ENCODE results near the gene PDZRN4. TPM values are rescaled to one million over a fixed set of nuclear protein-coding genes. Genes with fewer than 3 reads are reported as not detected.

PDZRN4 gene
- total and polyA plus RNA-seq, 2 experiments from 2014 or later, result 0.90 TPM; not detected in 1

- H3K4me1 Mint-ChIP-seq, result peaks cover 8% of the 10 kb centered on the region
- H3K4me3 ChIP-seq, result no peak overlapping the region
- no peak overlapping the region for H3K27ac ChIP-seq (ENCODE audit: low read depth)
- H3K4me2 ChIP-seq, result no peak overlapping the region
- DNase-seq (ENCODE audit: low spot score) (no peak), ATAC-seq (no peak)
- no peaks in the 10 kb centered on the region for H3K36me3 Mint-ChIP-seq (ENCODE audit: low read depth)
- H3K79me2 ChIP-seq (replicated peaks; ENCODE audit: insufficient read depth), result no peaks in the 10 kb centered on the region
- H2AFZ ChIP-seq, result 0 out of 2 replicates have a peak overlapping the region, but pooled peaks have one; percentile 16
- H3K4me1 ChIP-seq (ENCODE audit: insufficient read depth), result 0 out of 2 replicates have a peak, but pooled peaks cover 3% of the 10 kb centered on the region
- no peaks in the 10 kb centered on the region for H3F3A ChIP-seq (replicated peaks; ENCODE audit: low read depth)
- no peaks in the 10 kb centered on the region for H3K27me3 ChIP-seq (ENCODE audit: insufficient read depth)
- peaks cover 6% of the 10 kb centered on the region; the same call in 1 of the 2 replicates for H3K9me2 ChIP-seq (ENCODE audit: insufficient read depth)
- no peaks in the 10 kb centered on the region for H3K9me3 Mint-ChIP-seq
- no peaks in the 10 kb centered on the region for H3K27me3 Mint-ChIP-seq (ENCODE audit: insufficient read depth, low read depth, poor library complexity)
- H3K4me3 Mint-ChIP-seq, result no peak overlapping the region
- no peak overlapping the region for H3K27ac Mint-ChIP-seq
- no peak for TF ChIP-seq CTCF (conservative IDR thresholded peaks at IDR 0.05; ENCODE audit: low read depth in 2 of 2)
- no peak for TF ChIP-seq ZNF114 (CRISPR knock-in tag; IDR thresholded peaks at IDR 0.05)
- no peak for TF ChIP-seq EZH2phosphoT487 (IDR thresholded peaks at IDR 0.05; ENCODE audit: unreplicated experiment)
- no peak for TF ChIP-seq STAT1 (IDR thresholded peaks at IDR 0.05; ENCODE audit: unreplicated experiment)
- no peak for TF ChIP-seq NANOG (IDR thresholded peaks at IDR 0.05; ENCODE audit: borderline replicate concordance)
- TF ChIP-seq POLR2AphosphoS5 (IDR thresholded peaks at IDR 0.05; ENCODE audit: low read depth), result no peak
- TF ChIP-seq CREB1 (CRISPR knock-in tag; IDR thresholded peaks at IDR 0.05; ENCODE audit: low read depth), result no peak
- TF ChIP-seq REST (IDR thresholded peaks at IDR 0.05; ENCODE audit: unreplicated experiment), result no peak
- no peak for TF ChIP-seq ZNF331 (CRISPR knock-in tag; IDR thresholded peaks at IDR 0.05; ENCODE audit: low read depth)
- TF ChIP-seq ETS1 (IDR thresholded peaks at IDR 0.05), result no peak
- TF ChIP-seq EZH2 (IDR thresholded peaks at IDR 0.05; ENCODE audit: low read depth, unreplicated experiment), result no peak
- TF ChIP-seq JUNB (IDR thresholded peaks at IDR 0.05; ENCODE audit: unreplicated experiment), result no peak
- H4K20me1 ChIP-seq (replicated peaks; ENCODE audit: insufficient read depth), result no peaks in the 10 kb centered on the region
- no peaks in the 10 kb centered on the region for H3K36me3 ChIP-seq (ENCODE audit: insufficient read depth)
Measured at GRCh38 chr12:41548926-41549325, 360.8 kb downstream of the PDZRN4 start.
